Right ventricle myocardium superior (tissue), 1 donor: ENCODE measurements around the gene JDP2. TPM values are rescaled to one million over a fixed set of nuclear protein-coding genes. Genes with fewer than 3 reads are reported as not detected.

Source experiments
- ATAC-seq: fragments of 200-7000 bp; cut with Tn5 transposase; one replicate; pipeline ENCODE4 v1.9.1; 2020; ENCODE audit warnings: mild to moderate bottlenecking; ENCODE audit not compliant: poor library complexity
- DNase-seq: peaks from one replicate; pipeline ENCODE4 v3.0.0-alpha.2; 2020
- intact Hi-C: fragments of 100-400 bp; cut with DNase I; formaldehyde crosslinking; loops from one replicate; pipeline ENCODE4 v1.11.2; 2022
- total RNA-seq: library from RNA; stranded (reverse); fragmentation: NEBNext Ultra II Directional; extraction: Animal tissue kit (Norgen Biotek cat#: 25700); gene quantifications from one replicate; pipeline ENCODE4 v1.2.1, GENCODE V29; 2021
- donor health status: DM: no; HTN: yes; CAD: no; lungs with severe emphysema.

The JDP2 gene
- total RNA-seq, 1 donor from 2014 or later = 22.1 TPM

DNA sequence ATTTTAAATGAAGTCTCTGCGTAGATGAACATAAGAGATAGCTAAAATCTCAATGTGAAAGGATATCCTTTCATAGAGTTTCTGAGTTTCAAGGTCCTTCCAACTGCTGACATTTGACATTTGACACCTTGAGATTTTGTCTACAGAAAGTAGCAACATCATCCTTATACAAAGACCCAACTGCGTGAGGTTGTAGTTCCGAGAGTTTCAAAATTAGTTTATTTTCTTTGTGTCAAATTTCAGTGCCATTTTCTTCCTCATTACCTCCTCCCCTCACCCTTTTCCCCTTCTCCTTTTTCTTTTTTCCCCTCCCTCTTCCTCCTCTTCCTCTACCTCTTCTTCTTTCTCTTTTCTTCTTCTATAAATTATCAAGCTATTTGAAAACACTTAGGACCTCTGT lies 67.6 kb downstream of the JDP2 start:
- ATAC-seq (no peak), DNase-seq (no peak)
- intact Hi-C loops = no loop called here

- ATAC-seq (no peak), DNase-seq (no peak)
- intact Hi-C loops = no loop called here
Measured at GRCh38 chr14:75495882-75496281, 68.1 kb downstream of the JDP2 start.

DNA sequence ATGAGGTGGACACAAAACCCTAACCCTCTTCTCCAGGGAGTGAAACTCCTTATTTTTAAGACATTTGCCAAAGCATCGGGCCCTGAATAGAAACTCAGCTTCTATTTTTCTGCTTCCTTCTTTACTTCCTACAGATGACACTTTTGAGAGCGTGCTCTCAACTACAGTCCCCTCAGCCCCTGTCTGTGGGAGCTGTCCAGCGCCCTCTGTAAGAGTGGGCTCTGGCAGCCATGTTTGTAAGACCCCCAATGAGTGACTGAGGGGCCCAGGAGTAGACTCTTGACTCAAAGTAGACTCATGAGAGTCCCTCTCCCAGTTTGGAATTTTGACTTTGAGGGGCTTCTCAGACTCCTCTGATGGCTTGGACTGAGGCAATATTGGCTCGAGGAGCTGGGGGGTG lies 68.9 kb downstream of the JDP2 start:
- ATAC-seq = no peak
- intact Hi-C loops = no loop called here

DNA sequence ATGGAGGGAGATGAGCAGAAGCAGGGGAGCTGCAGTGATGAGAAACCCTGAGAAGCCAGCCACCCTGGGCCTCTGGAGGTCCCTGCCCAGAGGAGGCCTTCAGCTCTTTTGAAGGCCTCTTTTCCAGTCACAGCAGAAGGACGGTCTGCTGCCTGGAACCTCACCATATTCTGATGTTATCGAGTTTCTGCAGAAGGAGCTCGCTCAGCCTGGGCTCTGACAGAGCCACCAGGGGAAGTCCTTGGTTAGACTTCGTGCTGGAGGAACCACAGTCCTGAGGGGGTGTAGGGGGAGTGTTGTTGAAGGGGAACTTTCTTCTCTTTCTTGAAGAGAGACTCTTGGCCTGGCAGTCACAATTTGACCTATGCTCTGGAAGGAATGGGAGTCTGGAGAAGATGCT lies 69.4 kb downstream of the JDP2 start:
- ATAC-seq (peak; percentile 22), DNase-seq (no peak)
- intact Hi-C loops = no loop called here

More for the DNA sequence above, 68.9 kb downstream of the JDP2 start:
- DNase-seq = no peak

- intact Hi-C loops = no loop called here
Measured at GRCh38 chr14:75497701-75498100, 69.9 kb downstream of the JDP2 start.

GRCh38 chr14:75499084-75499875 lies 71.5 kb downstream of the JDP2 start:
- intact Hi-C loops = no loop called here
- no peak for DNase-seq
- ATAC-seq = no peak

More at GRCh38 chr14:75497701-75498100, 69.9 kb downstream of the JDP2 start:
- ATAC-seq (no peak), DNase-seq (no peak)

GRCh38 chr14:75501080-75501479 lies 73.3 kb downstream of the JDP2 start:
- no peak for DNase-seq
- intact Hi-C loops = no loop called here
- ATAC-seq = no peak

GRCh38 chr14:75504411-75504810 lies 76.6 kb downstream of the JDP2 start:
- intact Hi-C loops = no loop called here
- DNase-seq (no peak), ATAC-seq (no peak)

DNA sequence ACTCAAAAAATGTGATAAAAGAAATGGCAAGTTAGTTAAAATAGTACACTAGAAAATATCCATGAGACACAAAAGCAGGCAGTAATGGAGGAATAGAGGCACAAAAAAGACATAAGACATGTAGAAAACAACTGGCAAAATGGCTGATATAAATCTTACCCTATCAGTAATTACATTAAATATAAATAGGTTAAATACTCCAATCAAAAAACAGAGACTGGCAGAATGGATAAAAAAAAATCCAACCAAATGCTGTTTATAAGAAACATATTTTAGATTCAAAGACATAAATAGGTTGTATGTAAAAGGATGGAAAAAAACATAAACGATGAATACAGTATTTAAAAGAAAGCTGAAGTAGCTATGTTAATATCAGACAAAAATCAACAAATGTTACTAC lies 79.1 kb downstream of the JDP2 start:
- DNase-seq (no peak), ATAC-seq (no peak)
- intact Hi-C loops = no loop called here

GRCh38 chr14:75510547-75510946 lies 82.7 kb downstream of the JDP2 start:
- no peak for DNase-seq
- ATAC-seq = no peak
- intact Hi-C loops = no loop called here

DNA sequence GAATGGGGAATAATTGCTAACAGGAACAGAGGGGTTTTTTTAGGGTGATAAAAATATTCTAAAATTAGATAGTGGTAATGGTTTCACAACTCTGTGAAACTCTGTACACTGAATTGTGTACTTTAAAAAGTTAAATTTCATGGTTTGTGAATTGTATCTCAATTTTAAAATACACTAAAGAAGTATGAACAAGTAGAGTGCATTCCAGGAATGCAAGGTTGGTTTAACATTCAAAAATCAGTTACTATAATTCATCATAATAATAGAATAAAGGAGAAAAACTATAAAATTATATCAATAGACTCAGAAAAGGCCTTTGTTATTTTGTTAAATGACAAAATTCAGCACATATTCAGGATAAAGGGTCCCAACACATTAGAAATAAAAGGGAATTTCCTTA lies 83.4 kb downstream of the JDP2 start:
- ATAC-seq = no peak
- intact Hi-C loops = no loop called here
- no peak for DNase-seq

GRCh38 chr14:75513911-75514672 lies 86.3 kb downstream of the JDP2 start:
- intact Hi-C loops = no loop called here
- DNase-seq (no peak), ATAC-seq (no peak)

- DNase-seq = peak; percentile 50
- intact Hi-C loops = no loop called here
- peak; percentile 57 for ATAC-seq
Measured at GRCh38 chr14:75514673-75515628, 87.1 kb downstream of the JDP2 start.

- ATAC-seq = no peak
- no peak for DNase-seq
- intact Hi-C loops = no loop called here
Measured at GRCh38 chr14:75515629-75515996, 87.8 kb downstream of the JDP2 start.

DNA sequence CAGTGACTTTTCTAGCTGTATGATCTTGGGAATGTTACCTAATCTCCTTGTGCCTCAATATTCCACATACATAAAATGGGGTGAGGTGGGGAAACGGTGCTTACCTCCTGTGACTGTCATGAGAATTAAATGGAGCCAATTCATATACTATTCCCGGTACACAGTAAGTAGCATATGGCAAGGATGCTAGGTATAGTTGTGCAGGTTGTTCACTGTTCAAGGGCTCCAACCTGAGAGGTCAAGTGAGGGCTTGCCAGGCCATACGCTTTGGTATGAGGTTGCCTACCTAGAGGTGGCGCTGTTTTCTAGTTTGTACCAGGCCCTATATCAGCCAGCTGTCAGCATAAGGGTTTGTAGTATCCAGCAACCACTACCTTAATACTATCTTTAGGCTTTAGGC lies 90.8 kb downstream of the JDP2 start:
- DNase-seq (no peak), ATAC-seq (no peak)
- intact Hi-C loops = no loop called here

GRCh38 chr14:75519394-75519793 lies 91.6 kb downstream of the JDP2 start:
- no peak for DNase-seq
- ATAC-seq = no peak
- intact Hi-C loops = no loop called here

DNA sequence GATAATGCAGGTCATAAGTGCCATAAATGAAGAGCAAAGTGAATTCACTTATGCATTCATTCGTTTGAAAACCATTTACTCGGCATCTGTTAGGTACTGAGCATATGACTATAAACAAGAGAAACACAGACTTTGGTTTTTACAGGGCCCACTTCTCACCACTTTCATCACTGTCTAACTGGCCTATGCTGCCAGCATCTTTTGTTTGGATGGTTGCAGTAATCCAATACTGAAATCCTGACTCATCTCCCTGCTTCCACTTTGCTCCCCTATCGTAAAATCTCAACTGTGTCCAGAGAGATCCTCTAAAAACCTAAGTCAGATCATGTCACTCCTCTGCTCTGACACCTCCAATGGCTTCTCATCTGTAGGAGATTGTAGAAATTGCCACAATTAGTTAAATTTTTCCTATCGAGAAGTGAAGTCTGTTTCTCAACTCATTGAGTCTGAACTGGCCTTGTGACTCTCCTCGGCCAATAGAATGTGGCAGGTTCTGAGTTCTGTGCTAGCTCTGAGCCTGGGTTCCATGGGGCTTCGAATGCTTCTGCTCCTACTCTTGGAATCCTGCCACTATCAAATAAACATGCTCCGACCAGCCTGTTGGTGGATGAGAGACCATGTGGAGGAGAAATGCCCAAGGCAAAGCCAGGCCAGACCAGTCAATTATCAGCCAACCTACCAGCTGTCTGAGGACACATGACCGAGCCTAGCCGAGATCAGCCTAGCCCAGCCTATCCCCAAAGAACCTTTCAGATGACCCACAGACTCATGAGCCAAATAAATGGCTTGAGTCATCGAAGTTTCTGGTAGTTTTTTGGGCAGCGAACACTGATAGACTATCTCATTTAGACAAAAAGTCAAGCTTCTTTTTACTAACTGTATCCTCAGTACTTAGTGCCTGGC lies 92.3 kb downstream of the JDP2 start:
- DNase-seq (no peak), ATAC-seq (no peak)
- intact Hi-C loops = no loop called here

DNA sequence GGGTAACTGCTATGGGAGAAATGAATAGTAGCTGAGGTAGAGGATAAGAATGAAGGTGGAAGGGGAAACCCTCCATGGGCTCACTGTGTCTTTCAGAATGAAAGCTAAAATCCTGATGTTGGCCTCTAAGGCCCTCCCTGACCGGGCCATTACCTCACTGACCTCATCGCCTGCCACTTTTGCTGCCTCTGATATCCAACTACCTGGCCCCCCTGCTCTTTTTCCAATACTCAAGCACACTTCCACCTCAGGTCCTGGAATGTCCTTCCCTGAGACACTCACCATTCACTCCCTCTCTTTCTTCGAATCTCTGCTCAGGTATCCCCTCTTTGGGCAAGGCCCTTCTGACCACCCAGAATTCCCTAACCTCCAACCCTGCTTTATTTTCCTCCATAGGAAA lies 93.0 kb downstream of the JDP2 start:
- intact Hi-C loops = no loop called here
- DNase-seq = no peak
- ATAC-seq = no peak
